HFF-Myc (cell line): ENCODE measurements around the gene LSS.
"Not testable (repeated sequence)": the region's sequence is repeated elsewhere in the genome, so short reads cannot be mapped to it uniquely, and the experiment has no call there.

ENCODE experiments used
- DNase-seq: peaks from one replicate; pipeline ENCODE4 v3.0.0-alpha.2; 2011; ENCODE audit warnings: low read depth; ENCODE audit errors: extremely low read depth
- H3K4me3 ChIP-seq: replicated peaks from 2 replicates; pipeline ENCODE4 v1.5.1; 2011; ENCODE audit warnings: low read depth, mild to moderate bottlenecking, control low read depth, low read length
- TF ChIP-seq, protein P1 (sequence below): IDR thresholded peaks from 2 replicates; pipeline ENCODE4 v1.5.1; 2012; ENCODE audit warnings: mild to moderate bottlenecking, low read depth, low read length, control low read depth; ENCODE audit errors: missing control alignments

The LSS gene

DNA sequence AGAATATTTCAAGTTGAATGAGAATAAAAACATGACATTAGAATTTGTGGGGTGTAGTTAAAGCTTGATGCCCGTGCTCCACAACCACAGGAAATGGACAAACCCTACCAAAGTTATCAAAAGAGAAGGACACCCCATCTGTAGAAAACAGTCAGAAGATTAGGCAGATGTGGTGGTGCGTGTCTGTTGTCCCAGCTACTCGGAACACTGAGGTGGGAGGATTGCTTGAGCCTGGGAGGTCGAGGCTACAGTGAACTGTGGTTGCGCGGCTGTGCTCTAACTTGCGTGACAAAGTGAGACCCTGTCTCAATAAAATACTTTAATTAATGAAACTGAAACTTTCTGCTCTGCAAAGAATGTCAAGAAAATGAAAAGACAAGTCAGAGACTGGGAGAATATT, 42.9 kb downstream of the LSS start:
- DNase-seq = no peak
- no peak overlapping the region for H3K4me3 ChIP-seq
- TF ChIP-seq, protein P1, sequence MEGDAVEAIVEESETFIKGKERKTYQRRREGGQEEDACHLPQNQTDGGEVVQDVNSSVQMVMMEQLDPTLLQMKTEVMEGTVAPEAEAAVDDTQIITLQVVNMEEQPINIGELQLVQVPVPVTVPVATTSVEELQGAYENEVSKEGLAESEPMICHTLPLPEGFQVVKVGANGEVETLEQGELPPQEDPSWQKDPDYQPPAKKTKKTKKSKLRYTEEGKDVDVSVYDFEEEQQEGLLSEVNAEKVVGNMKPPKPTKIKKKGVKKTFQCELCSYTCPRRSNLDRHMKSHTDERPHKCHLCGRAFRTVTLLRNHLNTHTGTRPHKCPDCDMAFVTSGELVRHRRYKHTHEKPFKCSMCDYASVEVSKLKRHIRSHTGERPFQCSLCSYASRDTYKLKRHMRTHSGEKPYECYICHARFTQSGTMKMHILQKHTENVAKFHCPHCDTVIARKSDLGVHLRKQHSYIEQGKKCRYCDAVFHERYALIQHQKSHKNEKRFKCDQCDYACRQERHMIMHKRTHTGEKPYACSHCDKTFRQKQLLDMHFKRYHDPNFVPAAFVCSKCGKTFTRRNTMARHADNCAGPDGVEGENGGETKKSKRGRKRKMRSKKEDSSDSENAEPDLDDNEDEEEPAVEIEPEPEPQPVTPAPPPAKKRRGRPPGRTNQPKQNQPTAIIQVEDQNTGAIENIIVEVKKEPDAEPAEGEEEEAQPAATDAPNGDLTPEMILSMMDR = no peak

DNA sequence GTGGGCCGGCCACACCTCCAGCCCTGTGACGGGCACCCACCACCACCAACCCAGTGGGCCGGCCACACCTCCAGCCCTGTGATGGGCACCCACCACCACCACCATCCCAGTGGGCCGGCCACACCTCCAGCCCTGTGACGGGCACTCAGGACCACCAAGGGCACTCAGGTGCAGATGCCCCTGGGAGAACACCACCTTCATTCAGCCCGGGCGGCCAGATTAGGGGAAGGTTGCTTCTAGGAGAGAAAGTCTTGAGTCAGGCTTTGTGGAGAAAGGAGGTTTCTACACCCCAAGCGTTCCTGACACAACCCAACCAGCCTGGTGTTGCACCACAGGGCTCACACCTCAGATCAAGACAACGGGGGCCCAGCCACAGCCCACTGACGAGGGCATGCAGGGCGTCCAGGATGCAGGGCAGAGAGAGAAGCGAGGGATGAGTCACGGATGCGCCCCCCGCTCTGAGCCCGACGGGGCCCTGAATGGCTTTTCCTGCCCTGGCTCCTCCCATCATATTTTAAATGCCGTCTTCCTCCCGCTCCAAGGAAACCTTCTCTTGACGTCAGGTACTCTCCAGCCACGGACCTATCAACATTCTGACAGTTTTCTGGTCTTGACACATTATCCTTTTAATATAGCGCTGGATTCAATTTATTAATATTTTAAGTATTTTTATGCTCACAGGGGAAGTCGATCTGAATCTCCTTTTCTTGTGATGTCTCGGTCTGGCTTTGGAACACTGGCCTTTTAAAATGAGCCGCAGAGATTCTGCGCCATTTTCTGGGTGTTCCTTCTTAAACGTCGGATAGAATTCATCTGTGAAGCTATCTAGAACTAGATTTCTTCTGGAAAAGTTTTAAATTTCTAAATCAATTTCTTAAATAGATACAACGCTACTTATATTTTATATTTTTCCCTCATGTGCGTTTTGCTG, 43.7 kb downstream of the LSS start:
- TF ChIP-seq, protein P1 = no peak
- DNase-seq = no peak
- peak overlapping the region; percentile 95 for H3K4me3 ChIP-seq

DNA sequence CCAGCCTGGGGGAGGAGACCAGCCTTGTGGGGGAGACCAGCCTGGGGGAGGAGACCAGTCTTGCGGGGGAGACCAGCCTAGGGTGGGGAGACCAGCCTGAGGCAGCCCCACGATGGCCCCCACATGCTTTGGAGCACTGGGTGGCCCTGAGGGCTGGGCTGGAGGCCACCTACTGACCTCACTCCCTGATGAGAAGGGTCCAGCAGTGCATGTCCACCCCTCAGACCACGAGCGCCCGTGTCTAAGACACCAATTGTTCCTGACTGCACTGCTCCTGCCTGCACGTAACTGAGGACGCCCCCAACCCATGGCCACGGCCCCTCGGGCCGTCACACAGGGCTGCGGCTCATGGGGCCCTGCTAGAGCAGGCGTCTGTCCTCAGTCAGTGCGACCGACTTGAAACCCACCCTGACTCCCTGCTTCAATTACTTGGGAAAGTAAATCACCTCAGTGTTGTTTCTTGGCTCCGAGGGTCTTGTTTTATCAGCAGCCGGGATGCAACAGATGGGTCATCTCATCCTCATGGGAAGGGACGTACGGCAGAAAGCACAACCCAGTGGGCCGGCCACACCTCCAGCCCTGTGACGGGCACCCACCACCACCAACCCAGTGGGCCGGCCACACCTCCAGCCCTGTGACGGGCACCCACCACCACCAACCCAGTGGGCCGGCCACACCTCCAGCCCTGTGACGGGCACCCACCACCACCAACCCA, 44.5 kb downstream of the LSS start, which contains the start of gene SPATC1L:
TSS of gene SPATC1L (minus strand) at position 550 of the 715 bp plus-strand sequence. CDS start 1,643 bp downstream, outside the sequence.
- TF ChIP-seq, protein P1 = no peak
- peak within 1 kb of the TSS; percentile 95 for H3K4me3 ChIP-seq

DNA sequence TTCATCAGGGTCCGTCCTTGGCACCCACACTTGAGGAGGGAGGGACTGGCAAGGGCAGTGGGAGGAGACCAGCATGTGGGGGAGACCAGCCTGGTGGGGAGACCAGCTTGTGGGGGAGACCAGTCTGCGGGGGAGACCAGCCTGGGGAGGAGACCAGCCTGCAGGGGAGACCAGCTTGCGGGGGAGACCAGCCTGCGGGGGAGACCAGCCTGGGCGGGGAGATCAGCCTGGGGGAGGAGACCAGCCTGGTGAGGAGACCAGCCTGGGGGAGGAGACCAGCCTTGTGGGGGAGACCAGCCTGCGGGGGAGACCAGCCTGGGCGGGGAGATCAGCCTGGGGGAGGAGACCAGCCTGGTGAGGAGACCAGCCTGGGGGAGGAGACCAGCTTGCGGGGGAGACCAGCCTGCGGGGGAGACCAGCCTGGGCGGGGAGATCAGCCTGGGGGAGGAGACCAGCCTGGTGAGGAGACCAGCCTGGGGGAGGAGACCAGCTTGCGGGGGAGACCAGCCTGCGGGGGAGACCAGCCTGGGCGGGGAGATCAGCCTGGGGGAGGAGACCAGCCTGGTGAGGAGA, 45.2 kb downstream of the LSS start:
- peak overlapping the region; percentile 95 for H3K4me3 ChIP-seq
- DNase-seq = not testable (repeated sequence)

More for the DNA sequence above, 44.5 kb downstream of the LSS start, which contains the start of gene SPATC1L:
- no peak for DNase-seq

DNA sequence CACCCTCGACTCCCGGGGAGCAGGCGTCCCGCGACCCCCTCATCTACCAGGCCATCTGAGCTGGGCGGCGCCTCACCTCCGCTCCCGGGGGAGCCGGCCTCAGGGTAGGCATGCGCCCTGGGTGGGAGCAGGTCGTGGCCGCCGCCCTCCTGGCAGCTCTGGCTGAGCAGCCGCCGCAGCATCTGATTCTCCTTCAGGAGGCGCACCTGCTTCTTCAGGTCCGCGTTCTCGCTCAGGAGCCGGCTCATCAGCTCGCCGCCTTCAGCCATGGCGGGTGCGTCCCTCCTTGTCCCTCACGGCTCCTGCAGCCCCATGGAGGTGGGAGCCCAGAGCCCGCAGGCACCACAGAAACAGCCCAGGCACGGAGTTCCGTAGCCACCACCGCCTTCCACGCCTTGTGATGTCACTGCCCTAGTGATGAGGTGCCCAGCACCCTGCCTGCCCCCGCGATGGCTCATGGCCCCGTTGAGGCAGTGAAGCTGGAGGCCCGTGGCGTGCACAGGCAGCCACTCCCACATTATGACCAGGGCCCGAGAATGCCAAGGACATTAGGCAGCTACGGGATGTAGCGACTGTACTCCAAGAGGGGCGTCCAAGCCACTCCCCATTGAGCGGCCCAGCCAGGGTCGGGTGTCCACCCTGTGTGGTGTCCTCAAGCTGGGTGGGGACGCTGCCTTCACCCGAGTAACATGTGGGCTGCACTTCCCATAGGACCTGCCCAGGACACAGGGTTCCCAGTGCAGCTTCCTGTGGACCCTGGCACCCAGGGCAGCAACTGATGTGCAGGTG, 45.8 kb downstream of the LSS start:
- H3K4me3 ChIP-seq = 0 out of 2 replicates have a peak overlapping the region, but pooled peaks have one; percentile 7
- TF ChIP-seq, protein P1 = no peak
- DNase-seq = no peak

DNA sequence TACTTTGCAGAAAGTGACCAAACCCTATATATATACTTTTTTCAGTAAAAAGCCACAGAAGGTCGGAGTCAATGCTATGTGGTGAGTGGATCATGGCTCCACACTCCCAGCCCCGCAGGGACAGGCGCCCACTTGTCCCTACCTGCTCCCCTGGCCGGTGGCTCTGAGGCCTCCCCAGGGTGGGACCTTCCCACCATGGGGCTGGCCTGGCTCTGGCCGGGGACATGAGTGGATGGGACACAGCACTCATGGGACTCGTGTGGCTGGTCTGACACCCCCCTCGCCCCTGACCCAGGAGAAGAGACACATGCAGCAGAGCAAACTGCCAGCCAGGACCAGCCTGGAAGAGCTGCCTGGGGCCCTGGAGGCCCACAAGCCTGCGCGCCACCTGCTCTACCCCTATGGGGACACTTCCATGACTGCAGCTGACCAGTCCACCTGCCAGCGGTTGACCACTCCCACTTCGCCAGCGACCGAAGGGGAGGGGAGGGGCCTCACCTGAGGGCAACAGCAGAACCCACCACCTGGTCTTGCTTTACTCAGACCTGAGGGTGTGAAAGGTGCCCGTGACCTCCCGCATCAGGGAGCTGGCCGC, 46.5 kb downstream of the LSS start:
- no peak overlapping the region for H3K4me3 ChIP-seq
- no peak for DNase-seq
- TF ChIP-seq, protein P1 = no peak
